ENCODE results near the gene NUDT22. TPM values are rescaled to one million over a fixed set of nuclear protein-coding genes. Genes with fewer than 3 reads are reported as not detected.
A peak's percentile ranks its signal among the peaks of the same experiment; 100 is the strongest.

Gene NUDT22
- total and polyA plus RNA-seq, 2 of the 8 experiments (the other 6 are each of a cell fraction or from before 2014, with no cell fraction given) = 43.4 to 69.0 TPM

GRCh38 chr11:64251016-64251752, 25.1 kb downstream of the NUDT22 start, which contains the start of gene PLCB3:
Gene PLCB3, plus strand, starts transcription at chr11:64251530. Its CDS starts 120 bp downstream, at chr11:64251650.
- CTCF ChIA-PET (ENCODE audit: partially characterized antibody) = interaction anchor here (0.6 to 10.0 kb wide), 30 partner anchors 8 to 1659 kb away, joined by 3 to 102 read pairs (median 4); partner anchors contain the start of genes CATSPERZ, FERMT3, FKBP2 and NUDT22
- Histone ChIP-seq H2AFZ (ENCODE audit: low read length) (no peak within 1 kb of the TSS), H2BK15ac (ENCODE audit: low read length) (peak within 1 kb of the TSS; percentile 99; the same call in 1 of the 2 replicates), H3K79me2 (ENCODE audit: control insufficient read depth in 1 of 2, insufficient read depth in 2 of 2, low read length in 2 of 2) (peaks cover 0 to 25% of the 10 kb centered on the region in 2 experiments; a peak in 3 of 4 replicates), H2BK20ac (ENCODE audit: low read length) (no peak within 1 kb of the TSS), H3K27me3 (replicated peaks in 1 of 4; ENCODE audit: control insufficient read depth in 3 of 4, extremely low read depth in 1 of 4, insufficient read depth in 3 of 4, low read length in 3 of 4) (no peaks in the 10 kb centered on the region), H2AK5ac (ENCODE audit: low read depth, low read length) (no peak within 1 kb of the TSS), H3K56ac (replicated peaks; ENCODE audit: insufficient read length, low read depth, low read length) (peak within 1 kb of the TSS; percentile 78), H3K9me3 (ENCODE audit: insufficient read depth in 2 of 2, low read depth in 1 of 2, low read length in 1 of 2) (no peaks in the 10 kb centered on the region), H3K4me3 (ENCODE audit: extremely low read depth in 1 of 4, insufficient read depth in 2 of 4, low read depth in 3 of 4, low read length in 4 of 4) (peak within 1 kb of the TSS; percentile 73 to 86 (median 76)), H3K23ac (ENCODE audit: insufficient read length) (no peak within 1 kb of the TSS), H3K4me2 (ENCODE audit: insufficient read depth in 1 of 2, low read depth in 2 of 2, low read length in 2 of 2) (peak within 1 kb of the TSS; percentile 73 to 99), H2BK5ac (ENCODE audit: low read depth, low read length) (peak within 1 kb of the TSS; percentile 93; the same call in 1 of the 2 replicates), H2BK12ac (ENCODE audit: low read depth, low read length) (peak within 1 kb of the TSS; percentile 75; the same call in 1 of the 2 replicates), H3K4me1 (replicated peaks in 1 of 4; ENCODE audit: control insufficient read depth in 3 of 4, insufficient read depth in 4 of 4, low read length in 3 of 4) (peaks cover 0 to 40% (median 34%) of the 10 kb centered on the region in 4 experiments; a peak in 6 of 7 replicates), H3K4ac (replicated peaks; ENCODE audit: insufficient read length, low read depth, low read length) (peak within 1 kb of the TSS; percentile 87), H3K18ac (ENCODE audit: extremely low read depth, low read length) (peak within 1 kb of the TSS; percentile 99), H3K9ac (replicated peaks in 1 of 4; ENCODE audit: extremely low read depth in 1 of 4, low read depth in 3 of 4, low read length in 3 of 4) (peak within 1 kb of the TSS; percentile 62 to 76 (median 64); a peak in 6 of 7 replicates), H3K23me2 (ENCODE audit: low read depth, low read length) (peaks cover 13% of the 10 kb centered on the region), H3K27ac (ENCODE audit: low read depth, low read length) (peak within 1 kb of the TSS; percentile 72; the same call in 1 of the 2 replicates), H3K14ac (ENCODE audit: insufficient read length) (no peak within 1 kb of the TSS), H4K20me1 (replicated peaks in 1 of 2; ENCODE audit: control insufficient read depth in 1 of 2, insufficient read depth in 2 of 2, low read length in 2 of 2) (peaks cover 6 to 13% of the 10 kb centered on the region in 2 experiments), H3K79me1 (ENCODE audit: low read depth, low read length) (peaks cover 2% of the 10 kb centered on the region; the same call in 1 of the 2 replicates), H2BK120ac (replicated peaks; ENCODE audit: low read depth, low read length) (peak within 1 kb of the TSS; percentile 70), H4K5ac (ENCODE audit: insufficient read length, low read depth, low read length) (peak within 1 kb of the TSS; percentile 75), H4K91ac (replicated peaks; ENCODE audit: insufficient read length, low read length) (peak within 1 kb of the TSS; percentile 98), H3K36me3 (ENCODE audit: control insufficient read depth in 2 of 4, insufficient read depth in 4 of 4, low read length in 3 of 4) (peaks cover 6 to 19% (median 12%) of the 10 kb centered on the region in 4 experiments), H4K8ac (ENCODE audit: extremely low read depth, insufficient read depth, low read length) (peak within 1 kb of the TSS; percentile 93)
- POLR2A ChIA-PET (ENCODE audit: partially characterized antibody) = interaction anchor here (0.8 to 13.1 kb wide), 18 partner anchors 9 to 272 kb away, joined by 3 to 352 read pairs (median 6); partner anchors contain the start of genes DNAJC4, ESRRA, FKBP2 and KCNK4
- 4% methylated on average over 22 of the region's 75 CpGs; no CpG with 5 or more reads in 1 of the 2 experiments for WGBS, 2 experiments (ENCODE audit: extremely low coverage in 1 of 2, insufficient coverage in 1 of 2, insufficient read length in 1 of 2, insufficient replicate concordance in 2 of 2, low coverage in 1 of 2, low lambda C conversion rate in 2 of 2, missing lambda C conversion rate in 1 of 2)
- DNase-seq (ENCODE audit: low read depth in 1 of 2, low spot score in 2 of 2) (peak in 1 of 2 experiments; percentile 86), FAIRE-seq (no peak)
- TF ChIP-seq POLR2A (IDR thresholded peaks at IDR 0.05; ENCODE audit: control extremely low read depth in 1 of 2, low read depth in 2 of 2, low read length in 2 of 2) (peak in 1 of 2 experiments; percentile 65; a peak in 2 of 3 replicates), SP4 (IDR thresholded peaks at IDR 0.05; ENCODE audit: low read length) (peak; percentile 73; the same call in 1 of the 2 replicates), CREB1 (IDR thresholded peaks at IDR 0.05) (peak; percentile 52), CTCF (IDR thresholded peaks at IDR 0.05; ENCODE audit: control extremely low read depth in 1 of 3, insufficient read depth in 1 of 3, low read depth in 1 of 3, low read length in 3 of 3) (peak in 2 of 3 experiments; percentile 48 to 80; a peak in 3 of 4 replicates), EZH2 (IDR thresholded peaks at IDR 0.05; ENCODE audit: low read depth, low read length, severe bottlenecking) (no peak), TAF7 (optimal IDR thresholded peaks at IDR 0.05; ENCODE audit: borderline replicate concordance, low read depth, low read length) (no peak), E2F6 (IDR thresholded peaks at IDR 0.05) (no peak), HDAC6 (IDR thresholded peaks at IDR 0.05; ENCODE audit: low read depth, low read length) (no peak)

All from H1 (cell line).